WTC11 (cell line): ENCODE results near the gene RHOT2. TPM values are rescaled to one million over a fixed set of nuclear protein-coding genes. Genes with fewer than 3 reads are reported as not detected.

Source experiments
- AR ChIP-seq: fragments of 250-450 bp; sonication (Bioruptor Pico); IDR thresholded peaks from 2 replicates; pipeline ENCODE4 v1.9.0; 2021; ENCODE audit warnings: mild to moderate bottlenecking
- ATF2 ChIP-seq: sonication (generic); formaldehyde crosslinking; IDR thresholded peaks from 2 replicates; pipeline ENCODE4 v1.8.1; 2022; ENCODE audit warnings: low read depth, missing genetic modification reagents, borderline replicate concordance
- CREB1 ChIP-seq: sonication (generic); formaldehyde crosslinking; IDR thresholded peaks from 2 replicates; pipeline ENCODE4 v1.8.0; 2023; ENCODE audit warnings: mild to moderate bottlenecking, missing genetic modification reagents
- CREM ChIP-seq: sonication (generic); formaldehyde crosslinking; IDR thresholded peaks from 2 replicates; pipeline ENCODE4 v1.8.1; 2022; ENCODE audit warnings: mild to moderate bottlenecking, missing genetic modification reagents, moderate library complexity
- E2F4 ChIP-seq: sonication (generic); formaldehyde crosslinking; IDR thresholded peaks from 2 replicates; pipeline ENCODE4 v1.8.1; 2022; ENCODE audit warnings: low read depth, mild to moderate bottlenecking, moderate library complexity, missing genetic modification reagents, borderline replicate concordance
- ELF4 ChIP-seq: sonication (generic); formaldehyde crosslinking; IDR thresholded peaks from 2 replicates; pipeline ENCODE4 v1.8.1; 2022; ENCODE audit warnings: low read depth, mild to moderate bottlenecking, moderate library complexity, missing genetic modification reagents
- ESRRA ChIP-seq: sonication (generic); formaldehyde crosslinking; IDR thresholded peaks from 2 replicates; pipeline ENCODE4 v1.8.1; 2022; ENCODE audit warnings: mild to moderate bottlenecking, missing genetic modification reagents, borderline replicate concordance
- ETV6 ChIP-seq: sonication (generic); formaldehyde crosslinking; IDR thresholded peaks from 2 replicates; pipeline ENCODE4 v1.8.1; 2022; ENCODE audit warnings: mild to moderate bottlenecking, missing genetic modification reagents
- FOXJ3 ChIP-seq: sonication (generic); formaldehyde crosslinking; IDR thresholded peaks from 2 replicates; pipeline ENCODE4 v1.9.0; 2021; ENCODE audit warnings: missing genetic modification reagents, mild to moderate bottlenecking, borderline replicate concordance
- FOXP1 ChIP-seq: sonication (generic); formaldehyde crosslinking; IDR thresholded peaks from 2 replicates; pipeline ENCODE4 v1.8.0; 2022; ENCODE audit warnings: missing genetic modification reagents, mild to moderate bottlenecking, moderate library complexity, borderline replicate concordance
- GABPB1 ChIP-seq: sonication (generic); formaldehyde crosslinking; IDR thresholded peaks from 2 replicates; pipeline ENCODE4 v1.8.1; 2023; ENCODE audit warnings: mild to moderate bottlenecking, missing genetic modification reagents
- HMGA2 ChIP-seq: fragments of 250-450 bp; sonication (Bioruptor Pico); IDR thresholded peaks from 2 replicates; pipeline ENCODE4 v1.4.0; 2021; ENCODE audit warnings: mild to moderate bottlenecking, moderate library complexity
- HMGXB4 ChIP-seq: sonication (generic); formaldehyde crosslinking; IDR thresholded peaks from 2 replicates; pipeline ENCODE4 v1.8.1; 2023; ENCODE audit warnings: mild to moderate bottlenecking, moderate library complexity, missing genetic modification reagents
- IRF2 ChIP-seq: sonication (generic); formaldehyde crosslinking; IDR thresholded peaks from 2 replicates; pipeline ENCODE4 v1.8.0; 2022; ENCODE audit warnings: low read depth, missing genetic modification reagents, borderline replicate concordance
- JUN ChIP-seq: sonication (generic); formaldehyde crosslinking; IDR thresholded peaks from 2 replicates; pipeline ENCODE4 v1.8.0; 2023; ENCODE audit warnings: mild to moderate bottlenecking, missing genetic modification reagents
- KAT7 ChIP-seq: sonication (generic); formaldehyde crosslinking; IDR thresholded peaks from 2 replicates; pipeline ENCODE4 v1.8.1; 2023; ENCODE audit warnings: missing genetic modification reagents, mild to moderate bottlenecking, borderline replicate concordance
- MYBL2 ChIP-seq: sonication (generic); formaldehyde crosslinking; IDR thresholded peaks from 2 replicates; pipeline ENCODE4 v1.8.1; 2023; ENCODE audit warnings: mild to moderate bottlenecking, moderate library complexity, missing genetic modification reagents
- SMAD3 ChIP-seq: sonication (generic); formaldehyde crosslinking; IDR thresholded peaks from 2 replicates; pipeline ENCODE4 v1.8.0; 2022; ENCODE audit warnings: missing genetic modification reagents, mild to moderate bottlenecking, borderline replicate concordance
- SP1 ChIP-seq: sonication (generic); formaldehyde crosslinking; conservative IDR thresholded peaks from 2 replicates; pipeline ENCODE4 v1.8.1; 2022; ENCODE audit warnings: missing genetic modification reagents
- ZNF138 ChIP-seq: sonication (generic); formaldehyde crosslinking; conservative IDR thresholded peaks from 2 replicates; pipeline ENCODE4 v1.8.1; 2022; ENCODE audit warnings: mild to moderate bottlenecking, moderate library complexity, missing genetic modification reagents
- ZNF219 ChIP-seq: sonication (generic); formaldehyde crosslinking; IDR thresholded peaks from 2 replicates; pipeline ENCODE4 v1.8.0; 2023; ENCODE audit warnings: missing genetic modification reagents, mild to moderate bottlenecking, borderline replicate concordance
- ZNF425 ChIP-seq: fragments of 250-450 bp; sonication (Bioruptor Pico); conservative IDR thresholded peaks from 2 replicates; pipeline ENCODE4 v1.9.0; 2021; ENCODE audit warnings: mild to moderate bottlenecking
- ZSCAN18 ChIP-seq: fragments of 250-450 bp; sonication (Bioruptor Pico); IDR thresholded peaks from 2 replicates; pipeline ENCODE4 v2.1.2; 2022; ENCODE audit warnings: mild to moderate bottlenecking, moderate library complexity
- total RNA-seq: library from RNA; stranded (reverse); gene quantifications from 3 replicates; pipeline ENCODE4 v1.2.3, GENCODE V29; 2021

Gene RHOT2
- total RNA-seq, 1 experiment from 2014 or later, result 285 TPM

GRCh38 chr16:700684-701584 lies 33.0 kb downstream of the RHOT2 start (continued):
- TF ChIP-seq ATF2 (CRISPR knock-in tag), result no peak
- TF ChIP-seq ZNF138 (CRISPR knock-in tag), result no peak; the same call in 1 of the 2 replicates
- TF ChIP-seq FOXJ3 (CRISPR knock-in tag), result no peak
- TF ChIP-seq E2F4 (CRISPR knock-in tag), result peak; percentile 91
- no peak for TF ChIP-seq AR (CRISPR knock-in tag)
- TF ChIP-seq ZNF425, result no peak
- TF ChIP-seq MYBL2 (CRISPR knock-in tag), result peak; percentile 72; the same call in 1 of the 2 replicates
- peak; percentile 84; the same call in 1 of the 2 replicates for TF ChIP-seq KAT7 (CRISPR knock-in tag)
- TF ChIP-seq JUN (CRISPR knock-in tag), result peak; percentile 98
- peak; percentile 76; the same call in 1 of the 2 replicates for TF ChIP-seq HMGXB4 (CRISPR knock-in tag)
- peak; percentile 97 for TF ChIP-seq ESRRA (CRISPR knock-in tag)
- no peak for TF ChIP-seq CREB1 (CRISPR knock-in tag)
- peak; percentile 92 for TF ChIP-seq ETV6 (CRISPR knock-in tag)
- no peak for TF ChIP-seq HMGA2
- TF ChIP-seq GABPB1 (CRISPR knock-in tag), result 0 out of 2 replicates have a peak, but pooled peaks have one; percentile 15
- 0 out of 2 replicates have a peak, but pooled peaks have one; percentile 75 for TF ChIP-seq IRF2
- no peak; the same call in 1 of the 2 replicates for TF ChIP-seq SMAD3 (CRISPR knock-in tag)
- peak; percentile 88 for TF ChIP-seq CREM (CRISPR knock-in tag)
- peak; percentile 76 for TF ChIP-seq SP1 (CRISPR knock-in tag)
- TF ChIP-seq FOXP1 (CRISPR knock-in tag), result peak; percentile 98
- TF ChIP-seq ELF4 (CRISPR knock-in tag), result peak; percentile 93
- TF ChIP-seq ZSCAN18 (CRISPR knock-in tag), result no peak
- peak; percentile 93 for TF ChIP-seq ZNF219 (CRISPR knock-in tag)
